T-helper 22 cell (primary cell): ENCODE data around the gene OCA2.

Experiments used
- DNase-seq: peaks from one replicate; pipeline ENCODE4 v3.0.0-alpha.2; 2020; ENCODE audit warnings: low read depth

The OCA2 gene

GRCh38 chr15:28104326-28104725, 5.2 kb upstream of the OCA2 start:
- no peak for DNase-seq

- no peak for DNase-seq
These were observed 4.7 kb upstream of the OCA2 start for GRCh38 chr15:28103831-28104230.

GRCh38 chr15:28101983-28102441, 2.9 kb upstream of the OCA2 start:
- no peak for DNase-seq

- no peak for DNase-seq
These were observed 2.1 kb upstream of the OCA2 start for GRCh38 chr15:28101201-28101600.

- no peak for DNase-seq
These were observed 1.5 kb upstream of the OCA2 start for GRCh38 chr15:28100516-28101195.

- DNase-seq: no peak
These were observed 533 bp upstream of the OCA2 start for GRCh38 chr15:28099555-28100140.

- no peak for DNase-seq
These were observed 752 bp downstream of the OCA2 start for GRCh38 chr15:28098360-28098765.

- DNase-seq: no peak
These were observed 1.3 kb downstream of the OCA2 start for GRCh38 chr15:28097656-28098359.

- DNase-seq: no peak
These were observed 2.3 kb downstream of the OCA2 start for GRCh38 chr15:28096670-28097431.

- no peak for DNase-seq
These were observed 2.8 kb downstream of the OCA2 start for GRCh38 chr15:28096411-28096669.

- peak; percentile 25 for DNase-seq
These were observed 4.2 kb downstream of the OCA2 start for GRCh38 chr15:28094732-28095521.

- no peak for DNase-seq
These were observed 5.2 kb downstream of the OCA2 start for GRCh38 chr15:28093752-28094535.

- DNase-seq: no peak
These were observed 7.8 kb downstream of the OCA2 start for GRCh38 chr15:28091313-28091712.

- peak; percentile 35 for DNase-seq
These were observed 12.9 kb downstream of the OCA2 start for GRCh38 chr15:28086175-28086703.

- no peak for DNase-seq
These were observed 13.5 kb downstream of the OCA2 start for GRCh38 chr15:28085489-28086174.

GRCh38 chr15:28084547-28084946, 14.6 kb downstream of the OCA2 start:
- no peak for DNase-seq

GRCh38 chr15:28082891-28083684, 16.0 kb downstream of the OCA2 start:
- no peak for DNase-seq

GRCh38 chr15:28081594-28081993, 17.5 kb downstream of the OCA2 start:
- no peak for DNase-seq

- no peak for DNase-seq
These were observed 18.7 kb downstream of the OCA2 start for GRCh38 chr15:28080386-28080785.
